GM11168 (cell line): ENCODE measurements around the gene KCNH5.

Experiments
- in situ Hi-C: fragments of 300-500 bp; cut with MboI; formaldehyde crosslinking; loops from one replicate; pipeline ENCODE4 v1.12.0; 2022; ENCODE audit warnings: low sequenced_read_pairs; ENCODE audit not compliant: unreplicated experiment

Gene KCNH5

GRCh38 chr14:63006531-63006930 is 38.7 kb downstream of the KCNH5 start:
- in situ Hi-C loops = no loop called here

- in situ Hi-C loops = no loop called here
Observed at GRCh38 chr14:62994096-62994495, 51.2 kb downstream of the KCNH5 start.

GRCh38 chr14:62988967-62989366 is 56.3 kb downstream of the KCNH5 start:
- in situ Hi-C loops = no loop called here

DNA sequence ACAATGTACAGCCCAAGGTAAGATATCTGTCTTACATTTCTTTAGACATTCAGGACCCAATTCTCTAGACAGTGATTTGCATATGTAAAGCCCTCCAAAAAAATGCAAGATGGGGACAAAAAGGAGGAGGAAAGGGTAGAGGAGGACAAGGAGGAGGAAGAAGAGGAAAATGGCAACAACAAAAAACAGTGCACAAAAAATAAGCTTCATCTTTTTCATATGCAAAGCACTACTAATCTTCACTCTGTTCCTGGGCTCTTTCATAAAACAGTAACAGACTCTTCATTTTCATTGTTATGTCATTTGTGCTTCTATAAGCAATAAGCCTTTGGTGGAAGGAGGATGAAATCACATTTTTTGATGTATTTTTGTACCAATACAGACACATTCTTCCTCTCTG is 61.4 kb downstream of the KCNH5 start:
- in situ Hi-C loops = no loop called here

DNA sequence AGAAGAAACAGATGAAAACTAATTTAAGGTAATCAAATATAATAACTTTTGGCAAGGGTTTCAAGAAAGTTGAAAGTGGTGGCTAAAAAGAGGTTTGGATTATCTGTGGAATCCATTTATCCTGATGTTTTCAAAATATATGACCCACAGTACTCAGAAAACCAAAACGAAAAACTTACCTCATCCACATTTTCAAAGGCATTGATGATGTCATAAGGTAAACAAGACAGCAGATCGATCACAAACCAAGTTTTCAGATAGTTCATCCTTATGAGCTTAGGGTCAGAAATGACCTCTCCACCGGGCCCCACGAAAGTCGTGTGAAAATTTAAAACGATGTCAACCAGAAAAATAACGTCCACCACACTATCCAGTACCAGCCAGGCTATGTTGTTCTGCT is 64.6 kb downstream of the KCNH5 start:
- in situ Hi-C loops = no loop called here

- in situ Hi-C loops = no loop called here
Observed at GRCh38 chr14:62957562-62957961, 87.7 kb downstream of the KCNH5 start.

GRCh38 chr14:62956413-62956812 is 88.8 kb downstream of the KCNH5 start:
- in situ Hi-C loops = no loop called here

DNA sequence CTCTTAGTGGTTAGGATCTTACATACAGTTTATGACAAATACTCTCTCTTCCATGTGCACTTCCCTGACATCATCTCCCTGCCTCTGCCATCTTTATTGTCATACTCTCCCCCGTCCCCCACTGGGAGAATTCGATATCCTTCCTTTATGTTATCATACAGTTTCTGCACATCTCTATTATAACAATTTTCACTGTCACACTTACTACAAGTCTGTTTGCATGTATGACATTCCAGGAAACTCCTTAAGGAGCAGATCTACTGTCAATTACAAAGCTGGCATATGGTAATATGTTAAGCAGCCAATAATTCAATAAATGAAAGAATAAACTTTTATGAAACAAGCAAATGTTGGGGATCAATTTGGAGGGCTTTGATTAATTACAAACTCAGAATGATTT is 91.1 kb downstream of the KCNH5 start:
- in situ Hi-C loops = no loop called here

DNA sequence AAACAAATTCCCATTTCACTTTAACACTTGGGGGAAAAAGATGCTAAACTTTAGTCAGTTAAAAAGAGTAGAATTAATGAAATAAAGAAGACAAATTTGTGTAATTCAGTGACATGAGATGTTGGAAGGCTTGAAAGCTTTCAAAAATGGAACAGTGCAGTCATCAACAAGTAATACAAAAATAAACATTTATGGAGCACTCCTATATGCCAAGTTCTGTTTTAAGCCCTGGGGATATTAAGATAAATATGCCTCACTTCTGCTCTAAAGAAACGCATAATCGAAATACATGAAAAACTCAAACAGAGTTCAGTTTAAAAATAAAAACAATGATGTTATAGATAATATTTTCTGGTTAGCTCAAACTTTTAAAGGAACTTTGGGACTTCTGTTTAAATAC is 93.0 kb downstream of the KCNH5 start:
- in situ Hi-C loops = no loop called here

DNA sequence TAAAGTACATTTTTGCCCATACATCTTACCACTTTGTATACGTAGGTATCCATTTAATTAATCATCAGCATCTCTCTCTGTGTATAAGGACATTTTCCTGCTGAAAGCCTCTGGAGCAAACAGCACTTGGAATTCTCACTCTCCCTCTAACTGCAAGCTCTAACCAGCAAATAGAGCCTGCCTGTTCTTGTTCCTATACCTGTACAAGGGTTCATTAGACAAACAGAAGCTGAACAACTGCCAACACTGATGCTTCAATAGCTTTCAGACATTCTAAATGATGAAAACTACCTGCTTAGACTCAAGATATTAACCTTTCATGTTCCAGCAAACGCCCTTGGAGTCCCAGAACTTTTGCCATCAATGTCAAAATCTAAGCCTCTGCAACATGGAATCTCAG is 98.0 kb downstream of the KCNH5 start:
- in situ Hi-C loops = no loop called here

DNA sequence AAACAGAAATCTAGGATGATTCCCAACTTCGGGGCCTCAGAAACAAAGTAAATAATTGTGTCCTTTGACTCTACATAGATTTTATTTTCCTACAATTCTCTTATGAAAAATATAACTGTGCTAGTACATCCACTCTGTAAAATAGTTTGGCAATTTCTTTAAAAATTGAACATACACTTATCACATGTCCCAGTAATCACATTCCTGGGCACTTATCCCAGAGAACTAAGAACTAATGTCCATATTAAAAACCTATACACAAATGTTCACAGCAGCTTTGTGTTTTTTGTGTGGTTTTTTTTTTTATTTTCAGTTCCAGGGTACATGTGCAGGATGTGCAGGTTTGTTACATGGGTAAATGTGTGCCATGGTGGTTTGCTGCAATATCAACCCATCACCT is 99.0 kb downstream of the KCNH5 start:
- in situ Hi-C loops = no loop called here

GRCh38 chr14:62943202-62943601 is 102.1 kb downstream of the KCNH5 start:
- in situ Hi-C loops = no loop called here

DNA sequence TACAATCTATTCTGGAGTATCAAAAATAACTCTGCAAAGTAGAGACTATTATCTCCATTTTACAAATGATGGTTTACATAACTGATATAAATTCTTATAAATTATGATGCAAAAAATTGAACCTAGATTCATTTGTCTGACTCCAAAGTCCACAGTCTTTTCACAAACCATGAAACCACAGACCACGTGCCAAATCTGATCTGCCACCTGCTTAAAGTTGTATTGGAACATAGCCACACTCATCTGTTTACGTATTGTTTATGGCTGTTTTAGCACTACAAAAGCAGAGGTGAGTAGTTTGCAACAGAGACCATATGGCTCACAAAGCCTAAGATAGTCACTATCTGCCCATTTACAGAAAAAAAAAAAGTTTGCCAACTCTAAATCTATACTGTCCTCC is 105.3 kb downstream of the KCNH5 start:
- in situ Hi-C loops = no loop called here

DNA sequence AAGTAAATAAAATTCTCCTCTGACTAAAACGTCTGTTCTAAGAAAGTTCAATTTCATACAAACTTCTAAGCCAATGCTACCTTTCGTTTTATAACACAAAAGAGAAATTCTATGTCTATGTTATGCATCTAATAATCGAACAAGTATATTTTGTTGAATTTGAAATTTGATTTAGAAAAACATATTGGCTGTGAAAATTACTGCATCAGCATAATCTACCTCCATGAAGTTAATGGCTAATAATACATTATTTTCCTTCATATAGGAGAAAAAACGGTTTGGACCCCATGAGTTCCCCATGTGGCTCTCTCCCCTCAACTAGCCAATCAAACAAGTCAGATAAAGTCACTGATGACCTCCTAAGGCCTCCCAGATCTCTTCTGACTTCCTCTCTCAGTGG is 106.5 kb downstream of the KCNH5 start:
- in situ Hi-C loops = no loop called here

DNA sequence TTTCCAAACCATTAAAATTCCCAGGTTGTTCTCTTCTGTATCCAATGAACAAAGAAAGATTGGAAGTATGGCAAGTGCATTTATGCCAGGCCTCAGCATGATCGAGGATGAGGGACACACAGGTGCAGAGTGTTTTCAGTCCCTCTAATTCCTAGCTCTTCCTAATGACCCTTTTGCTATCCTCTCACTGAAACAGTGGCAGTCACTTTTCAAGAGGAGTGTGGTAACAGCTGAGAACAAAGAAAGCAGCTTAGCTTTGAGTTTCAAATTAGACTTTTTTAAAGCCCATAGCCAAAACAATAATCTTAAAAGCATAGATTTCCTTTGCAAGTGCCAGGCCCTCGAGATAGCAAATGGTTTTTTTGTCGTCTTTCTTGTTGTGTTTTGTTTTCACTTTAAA is 110.8 kb downstream of the KCNH5 start:
- in situ Hi-C loops = no loop called here

GRCh38 chr14:62921466-62921865 is 123.8 kb downstream of the KCNH5 start:
- in situ Hi-C loops = no loop called here

DNA sequence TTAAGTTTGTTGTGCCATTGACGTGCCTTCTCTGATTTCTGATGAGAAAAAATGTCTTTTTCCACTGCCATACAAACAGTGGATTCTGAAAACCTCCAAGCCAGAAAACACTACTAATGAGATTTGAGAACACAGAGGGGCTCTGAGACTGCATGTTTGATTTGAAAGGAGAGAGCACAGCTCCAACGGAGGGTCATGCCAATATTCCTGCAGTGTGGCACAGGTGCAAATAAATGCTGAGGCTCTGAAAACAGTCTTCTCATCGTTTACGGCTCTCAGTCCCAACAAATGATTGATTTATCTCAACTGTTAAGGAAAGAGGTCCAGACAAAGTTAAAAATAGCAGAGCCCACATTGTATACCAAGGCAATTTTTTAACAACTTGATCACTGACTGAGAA is 128.7 kb downstream of the KCNH5 start:
- in situ Hi-C loops = no loop called here

DNA sequence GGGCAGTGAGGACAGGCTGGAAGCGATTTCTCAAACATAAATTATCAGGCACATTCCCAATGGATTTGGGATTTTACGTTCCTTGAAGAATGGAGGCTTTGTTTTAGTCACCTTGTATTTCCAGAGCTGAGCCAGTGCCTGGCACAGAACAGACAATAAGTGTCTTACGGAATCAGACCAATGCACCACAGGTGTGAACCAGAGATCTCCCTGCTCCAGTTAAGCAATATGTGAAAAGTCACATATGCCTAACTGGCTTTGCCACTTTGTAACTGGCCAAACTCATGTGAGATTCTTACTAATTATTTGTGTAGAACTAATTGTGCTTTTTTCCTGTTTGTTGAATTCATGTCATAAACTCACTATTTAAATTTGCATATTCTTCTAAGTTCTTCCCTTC is 130.4 kb downstream of the KCNH5 start:
- in situ Hi-C loops = no loop called here

GRCh38 chr14:62914025-62914424 is 131.2 kb downstream of the KCNH5 start:
- in situ Hi-C loops = no loop called here

GRCh38 chr14:62908506-62908905 is 136.8 kb downstream of the KCNH5 start:
- in situ Hi-C loops = no loop called here

- in situ Hi-C loops = no loop called here
Observed at GRCh38 chr14:62905566-62905965, 139.7 kb downstream of the KCNH5 start.

GRCh38 chr14:62897771-62898170 is 147.5 kb downstream of the KCNH5 start:
- in situ Hi-C loops = no loop called here

GRCh38 chr14:62896932-62897456 is 148.3 kb downstream of the KCNH5 start:
- in situ Hi-C loops = no loop called here
